Brain microvascular endothelial cell (primary cell): ENCODE results near the gene RAC3.

ENCODE experiments used
- DNase-seq: peaks from one replicate; pipeline ENCODE4 v3.0.0-alpha.2; 2020
- H3K27ac ChIP-seq: fragments of 250-450 bp; sonication (Bioruptor Pico); 2 replicates; pipeline ENCODE4 v1.5.1; 2020; ENCODE audit warnings: mild to moderate bottlenecking, moderate library complexity
- H3K27me3 ChIP-seq: fragments of 250-450 bp; sonication (Bioruptor Pico); replicated peaks from 2 replicates; pipeline ENCODE4 v1.5.1; 2020; ENCODE audit warnings: mild to moderate bottlenecking
- H3K36me3 ChIP-seq: fragments of 250-450 bp; sonication (Bioruptor Pico); replicated peaks from 2 replicates; pipeline ENCODE4 v1.5.1; 2020; ENCODE audit warnings: mild to moderate bottlenecking
- H3K4me3 ChIP-seq: 2 replicates; pipeline ENCODE4 v1.5.1; 2011; ENCODE audit warnings: low read depth, mild to moderate bottlenecking, control low read depth, low read length, moderate library complexity
- CTCF ChIP-seq: IDR thresholded peaks from 2 replicates; pipeline ENCODE4 v1.5.1; 2011; ENCODE audit warnings: low read depth, mild to moderate bottlenecking, moderate library complexity, low read length, control low read depth, inconsistent platforms; ENCODE audit errors: missing control alignments
- in situ Hi-C: cut with HindIII; loops from 2 replicates; pipeline ENCODE4 v1.10.0; 2017; ENCODE audit warnings: low sequenced_read_pairs, low pct_ligation_motif_present

The RAC3 gene

GRCh38 chr17:81987161-81987770 is 44.2 kb upstream of the RAC3 start:
- peaks cover 13% of the 10 kb centered on the region for H3K36me3 ChIP-seq
- in situ Hi-C loops: no loop called here
- no peak overlapping the region for H3K4me3 ChIP-seq

GRCh38 chr17:81990836-81991683 is 40.4 kb upstream of the RAC3 start:
- Histone ChIP-seq H3K4me3 (no peak overlapping the region), H3K36me3 (no peaks in the 10 kb centered on the region), H3K27me3 (no peaks in the 10 kb centered on the region), H3K27ac (no peak overlapping the region)
- TF ChIP-seq CTCF: no peak
- in situ Hi-C loops: no loop called here
- no peak for DNase-seq

More at GRCh38 chr17:81987161-81987770, 44.2 kb upstream of the RAC3 start:
- Histone ChIP-seq H3K27me3 (no peaks in the 10 kb centered on the region), H3K27ac (no peak overlapping the region)
- no peak for TF ChIP-seq CTCF
- no peak for DNase-seq

GRCh38 chr17:81991684-81992305 is 39.7 kb upstream of the RAC3 start:
- Histone ChIP-seq H3K27me3 (no peaks in the 10 kb centered on the region), H3K27ac (no peak overlapping the region), H3K4me3 (no peak overlapping the region), H3K36me3 (no peaks in the 10 kb centered on the region)
- in situ Hi-C loops: no loop called here
- no peak for TF ChIP-seq CTCF
- DNase-seq: peak; percentile 22

GRCh38 chr17:81992306-81993102 is 39.0 kb upstream of the RAC3 start:
- H3K4me3 ChIP-seq: no peak overlapping the region
- H3K36me3 ChIP-seq: no peaks in the 10 kb centered on the region
- H3K27me3 ChIP-seq: no peaks in the 10 kb centered on the region
- no peak overlapping the region for H3K27ac ChIP-seq
- no peak for DNase-seq
- no peak for TF ChIP-seq CTCF
- in situ Hi-C loops: no loop called here

GRCh38 chr17:81993729-81994592 is 37.5 kb upstream of the RAC3 start:
- Histone ChIP-seq H3K36me3 (no peaks in the 10 kb centered on the region), H3K27ac (no peak overlapping the region), H3K27me3 (no peaks in the 10 kb centered on the region), H3K4me3 (no peak overlapping the region)
- no peak for DNase-seq
- in situ Hi-C loops: no loop called here
- no peak for TF ChIP-seq CTCF
